ENCODE data around the gene IFITM5. TPM values are rescaled to one million over a fixed set of nuclear protein-coding genes. Genes with fewer than 3 reads are reported as not detected.
"Not testable (repeated sequence)": the region's sequence is repeated elsewhere in the genome, so short reads cannot be mapped to it uniquely, and the experiment has no call there.

Gene IFITM5
- total RNA-seq, 2 donors from 2014 or later = not detected

DNA sequence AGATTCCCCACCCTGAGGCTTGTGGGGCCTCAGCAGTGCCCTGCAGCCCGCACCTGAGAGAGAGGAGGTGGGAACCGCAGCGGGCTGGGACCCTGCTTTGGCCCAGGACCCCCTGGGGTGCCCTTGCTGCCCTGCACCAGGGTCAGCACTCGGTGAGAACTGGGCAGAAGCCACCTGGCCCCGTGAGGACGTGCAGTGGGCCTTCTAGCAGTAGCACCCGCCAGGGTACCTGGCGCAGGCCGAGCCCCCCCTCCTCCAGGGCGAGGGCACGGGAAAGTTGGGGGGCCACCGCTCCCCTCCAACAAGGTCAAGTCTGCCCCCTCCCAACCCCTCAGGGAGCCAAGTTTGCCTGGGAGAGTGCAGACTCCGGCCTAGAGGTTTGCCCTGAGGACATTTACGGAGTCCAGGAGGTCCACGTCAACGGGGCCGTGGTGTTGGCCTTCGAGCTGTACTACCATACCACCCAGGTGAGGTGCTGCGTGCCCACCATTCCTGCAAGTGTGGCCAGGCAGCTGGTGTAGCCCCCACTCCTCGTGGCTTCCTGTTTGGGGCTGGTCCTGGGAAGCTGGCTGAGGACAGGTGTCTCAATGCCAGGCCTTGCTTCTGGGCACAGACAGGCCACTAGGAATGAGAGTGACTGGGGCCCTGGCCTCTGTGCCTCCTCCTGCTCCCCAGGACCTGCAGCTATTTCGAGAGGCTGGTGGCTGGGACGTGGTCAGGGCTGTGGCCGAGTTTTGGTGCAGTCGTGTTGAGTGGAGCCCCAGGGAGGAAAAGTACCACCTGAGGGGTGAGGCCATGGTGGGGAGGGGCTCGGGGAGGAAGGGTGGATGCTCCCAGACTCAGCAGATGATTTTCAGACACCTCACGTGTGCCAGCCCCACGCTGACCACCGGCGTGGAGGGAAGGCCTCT, 6.9 kb downstream of the IFITM5 start:
- no peak overlapping the region for H3K4me3 Mint-ChIP-seq
- H3K27ac Mint-ChIP-seq = no peak overlapping the region

DNA sequence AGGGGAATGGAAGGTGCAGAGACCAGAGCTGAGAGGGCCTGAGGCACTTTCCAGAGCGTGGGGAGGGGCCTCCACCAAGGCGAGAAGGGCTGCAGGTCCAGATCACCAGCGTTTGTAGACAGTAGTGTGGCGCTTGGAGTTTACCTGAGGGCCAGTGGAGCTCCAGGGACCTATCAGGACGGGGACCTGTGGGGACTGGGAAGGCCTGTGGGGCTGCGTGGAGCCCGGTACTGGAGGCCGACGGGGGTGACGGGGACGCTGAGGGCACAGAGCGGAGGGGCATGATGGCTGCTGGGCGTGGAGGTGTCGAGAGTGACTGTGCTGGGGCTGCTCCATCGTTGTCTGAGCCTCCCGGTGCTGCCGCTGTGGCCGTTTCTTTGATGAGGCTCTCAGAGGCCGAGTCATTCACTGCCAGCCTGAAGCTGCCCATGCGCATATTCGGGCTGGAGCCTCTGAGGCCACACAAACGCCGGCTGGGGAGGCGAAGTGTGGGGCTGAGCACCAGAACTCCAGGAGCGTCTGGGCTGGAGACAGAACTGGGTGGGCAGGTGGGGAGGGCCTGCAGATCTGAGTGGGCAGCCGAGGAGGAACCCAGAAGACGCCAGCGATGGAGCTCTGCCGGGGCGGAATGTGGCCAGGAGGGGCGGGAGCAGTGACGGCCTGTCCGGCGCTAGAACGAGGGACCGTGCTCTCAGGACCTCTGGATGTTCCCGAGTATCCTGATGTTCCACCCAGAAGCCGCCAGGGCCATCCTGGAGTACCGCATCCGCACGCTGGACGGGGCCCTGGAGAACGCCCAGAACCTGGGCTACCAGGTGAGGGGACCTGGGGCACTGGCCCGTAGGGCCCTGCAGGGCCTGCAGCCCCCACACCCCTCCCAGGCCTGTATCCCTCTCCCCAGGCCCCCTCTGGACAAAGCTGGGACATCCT, 7.8 kb downstream of the IFITM5 start:
- ATAC-seq = no peak
- peak in 1 of 3 donors; percentile 3 for DNase-seq
- Mint-ChIP-seq H3K27ac (peak overlapping the region; percentile 60), H3K4me3 (peak overlapping the region; percentile 86), H3K36me3 (ENCODE audit: low read depth) (peaks cover 3% of the 10 kb centered on the region), H3K27me3 (no peaks in the 10 kb centered on the region), H3K4me1 (peaks cover 23% of the 10 kb centered on the region)
- H3K9me3 ChIP-seq (ENCODE audit: control insufficient read depth, low read length, poor library complexity, severe bottlenecking) = no peaks in the 10 kb centered on the region

More for the DNA sequence above, 6.9 kb downstream of the IFITM5 start:
- peaks cover 3% of the 10 kb centered on the region for H3K36me3 Mint-ChIP-seq (ENCODE audit: low read depth)
- no peaks in the 10 kb centered on the region for H3K9me3 ChIP-seq (ENCODE audit: control insufficient read depth, low read length, poor library complexity, severe bottlenecking)
- peak in 1 of 3 donors; percentile 3 for DNase-seq
- no peaks in the 10 kb centered on the region for H3K27me3 Mint-ChIP-seq
- ATAC-seq = no peak
- peaks cover 25% of the 10 kb centered on the region for H3K4me1 Mint-ChIP-seq

DNA sequence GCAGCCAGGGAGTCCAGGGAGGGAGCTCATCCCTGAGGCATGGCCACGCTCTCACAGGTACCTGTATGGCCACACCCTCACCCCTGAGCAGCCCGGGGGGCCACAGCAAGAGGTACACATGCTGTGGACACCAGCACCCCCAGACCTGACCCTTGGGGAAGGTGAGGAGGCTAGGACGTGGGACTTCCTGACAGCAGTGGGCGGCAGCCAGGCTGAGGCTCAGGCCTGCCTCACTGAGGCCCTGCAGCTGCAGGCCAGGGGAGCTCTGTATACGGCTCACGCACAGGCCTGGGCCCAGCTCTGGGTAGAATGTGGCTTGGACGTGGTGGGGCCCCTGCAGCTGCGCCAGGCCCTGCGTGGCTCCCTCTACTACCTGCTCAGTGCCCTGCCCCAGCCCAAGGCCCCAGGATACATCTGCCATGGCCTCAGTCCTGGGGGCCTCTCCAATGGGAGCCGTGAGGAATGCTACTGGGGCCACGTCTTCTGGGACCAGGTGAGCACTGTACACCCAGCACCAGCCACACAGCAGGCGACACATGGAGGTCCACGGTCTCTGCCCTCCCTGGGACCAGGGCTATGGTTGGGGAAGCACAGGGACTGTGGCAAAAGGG, 8.6 kb downstream of the IFITM5 start:
- Mint-ChIP-seq H3K4me1 (peaks cover 25% of the 10 kb centered on the region), H3K27me3 (no peaks in the 10 kb centered on the region), H3K36me3 (ENCODE audit: low read depth) (peaks cover 3% of the 10 kb centered on the region), H3K4me3 (peak overlapping the region; percentile 86), H3K27ac (peak overlapping the region; percentile 60)
- H3K9me3 ChIP-seq (ENCODE audit: control insufficient read depth, low read length, poor library complexity, severe bottlenecking) = no peaks in the 10 kb centered on the region
- ATAC-seq (no peak), DNase-seq (peak in 1 of 3 donors; percentile 4)

DNA sequence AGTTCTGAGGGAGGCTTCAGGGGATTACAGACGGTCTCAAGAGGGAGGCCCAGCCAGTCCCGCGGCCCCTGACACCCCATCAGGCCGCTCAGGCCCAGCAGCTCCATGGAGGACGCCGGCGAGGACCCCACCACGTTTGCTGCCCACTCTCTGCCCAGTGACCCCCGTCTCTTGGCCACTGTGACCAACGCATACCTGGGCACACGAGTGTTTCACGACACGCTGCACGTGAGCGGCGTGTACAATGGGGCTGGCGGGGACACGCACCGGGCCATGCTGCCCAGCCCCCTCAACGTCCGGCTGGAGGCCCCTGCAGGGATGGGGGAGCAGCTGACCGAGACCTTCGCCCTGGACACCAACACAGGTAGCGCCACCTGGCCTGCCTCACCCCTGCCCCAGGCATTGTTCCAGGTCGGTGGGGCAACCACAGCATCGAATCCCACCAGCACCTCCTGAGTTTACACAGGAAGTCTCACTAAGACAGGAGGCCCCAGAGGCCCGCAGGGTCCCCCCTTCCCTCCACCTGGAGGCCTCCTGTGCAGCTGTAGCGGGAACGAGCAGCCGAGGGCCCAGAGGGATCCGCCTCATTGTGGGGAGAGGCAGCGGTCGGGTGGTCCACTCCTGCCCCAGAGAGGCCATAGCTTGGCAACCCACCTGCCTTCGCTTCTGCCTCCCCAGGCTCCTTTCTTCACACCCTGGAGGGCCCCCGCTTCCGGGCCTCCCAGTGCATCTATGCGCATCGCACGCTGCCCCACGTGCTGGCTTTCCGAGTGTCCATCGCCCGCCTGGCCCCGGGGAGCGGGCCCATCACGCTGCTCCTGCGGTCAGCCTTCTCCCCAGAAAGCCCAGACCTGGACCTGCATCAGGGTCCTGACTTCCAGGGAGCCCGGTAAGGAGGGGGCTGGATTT, 9.4 kb downstream of the IFITM5 start:
- Mint-ChIP-seq H3K4me3 (peak overlapping the region; percentile 86), H3K4me1 (peaks cover 25% of the 10 kb centered on the region), H3K27me3 (no peaks in the 10 kb centered on the region), H3K27ac (peak overlapping the region; percentile 24), H3K36me3 (ENCODE audit: low read depth) (peaks cover 3% of the 10 kb centered on the region)
- H3K9me3 ChIP-seq (ENCODE audit: control insufficient read depth, low read length, poor library complexity, severe bottlenecking) = no peaks in the 10 kb centered on the region
- ATAC-seq (no peak), DNase-seq (peak in 1 of 3 donors; percentile 3)

DNA sequence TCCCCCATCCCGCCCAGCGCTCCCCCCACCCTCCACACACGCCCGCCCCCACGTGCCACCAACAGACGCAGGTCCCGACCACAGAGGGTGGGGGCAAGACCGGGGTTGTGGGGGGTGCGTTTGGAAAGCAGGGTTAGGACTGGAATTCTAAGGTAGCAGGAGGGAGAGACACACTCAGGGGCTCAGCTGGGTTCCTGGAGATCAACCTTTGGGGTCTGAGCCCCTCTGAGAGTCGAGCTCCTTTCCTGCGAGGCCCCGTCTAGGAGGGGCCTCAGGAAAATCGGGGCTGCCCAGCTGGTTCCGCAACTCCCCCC, 10.0 kb downstream of the IFITM5 start:
- H3K4me3 Mint-ChIP-seq = peak overlapping the region; percentile 86
- H3K4me1 Mint-ChIP-seq = peaks cover 25% of the 10 kb centered on the region
- DNase-seq = peak in 1 of 3 donors; percentile 22
- peaks cover 3% of the 10 kb centered on the region for H3K36me3 Mint-ChIP-seq (ENCODE audit: low read depth)
- no peaks in the 10 kb centered on the region for H3K9me3 ChIP-seq (ENCODE audit: control insufficient read depth, low read length, poor library complexity, severe bottlenecking)
- no peaks in the 10 kb centered on the region for H3K27me3 Mint-ChIP-seq
- no peak overlapping the region for H3K27ac Mint-ChIP-seq
- no peak for ATAC-seq

DNA sequence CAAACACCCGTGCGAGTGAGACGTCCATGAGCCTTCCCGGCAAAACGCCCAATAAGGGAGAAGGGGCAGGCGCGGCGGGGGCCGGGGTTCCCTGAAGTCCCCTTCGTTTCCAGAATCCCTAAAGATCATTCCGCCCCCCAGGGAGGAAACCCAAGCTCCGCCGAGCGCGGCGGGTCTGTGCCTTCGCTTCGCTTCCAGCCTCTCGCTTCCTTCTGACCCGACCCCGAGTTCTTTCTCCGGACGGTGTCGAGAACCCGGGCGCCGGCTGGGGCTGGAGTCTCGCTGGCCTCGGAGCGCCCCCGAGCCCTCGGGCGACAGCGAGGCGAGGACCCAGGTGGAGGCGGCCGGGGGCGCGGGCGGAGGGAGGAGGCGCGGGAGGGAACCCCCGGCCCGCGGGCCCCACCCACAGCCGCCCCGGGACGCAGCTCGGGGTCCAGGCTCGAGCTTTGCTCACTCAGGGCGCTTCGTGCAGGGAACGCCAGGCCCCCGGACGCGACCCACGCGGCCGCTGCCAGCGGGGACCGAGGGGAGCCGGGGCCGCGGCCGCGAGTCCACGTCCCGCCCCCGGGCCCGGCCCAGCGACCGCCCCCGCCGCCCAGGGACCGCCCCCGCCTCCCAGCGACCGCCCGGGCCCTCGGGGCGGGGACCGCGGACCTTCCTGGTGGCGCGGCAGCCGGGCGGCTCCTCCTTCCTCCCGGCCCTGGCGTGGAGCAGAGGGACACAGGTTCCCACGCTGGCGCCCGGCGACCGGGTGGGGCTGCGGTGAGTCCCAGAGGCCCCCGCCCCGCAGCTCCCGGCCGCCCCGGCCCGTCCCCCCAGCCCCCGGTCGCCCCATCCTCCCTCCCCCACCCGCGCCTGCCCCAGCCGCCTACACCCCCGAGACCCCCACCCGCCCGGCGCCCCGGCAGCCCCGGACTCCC, 10.6 kb downstream of the IFITM5 start, which contains the start of gene PGGHG:
PGGHG (plus strand) TSS at position 649 of the 920 bp plus-strand sequence. CDS start 691 bp downstream, outside the sequence.
- H3K4me1 Mint-ChIP-seq = peaks cover 25% of the 10 kb centered on the region

DNA sequence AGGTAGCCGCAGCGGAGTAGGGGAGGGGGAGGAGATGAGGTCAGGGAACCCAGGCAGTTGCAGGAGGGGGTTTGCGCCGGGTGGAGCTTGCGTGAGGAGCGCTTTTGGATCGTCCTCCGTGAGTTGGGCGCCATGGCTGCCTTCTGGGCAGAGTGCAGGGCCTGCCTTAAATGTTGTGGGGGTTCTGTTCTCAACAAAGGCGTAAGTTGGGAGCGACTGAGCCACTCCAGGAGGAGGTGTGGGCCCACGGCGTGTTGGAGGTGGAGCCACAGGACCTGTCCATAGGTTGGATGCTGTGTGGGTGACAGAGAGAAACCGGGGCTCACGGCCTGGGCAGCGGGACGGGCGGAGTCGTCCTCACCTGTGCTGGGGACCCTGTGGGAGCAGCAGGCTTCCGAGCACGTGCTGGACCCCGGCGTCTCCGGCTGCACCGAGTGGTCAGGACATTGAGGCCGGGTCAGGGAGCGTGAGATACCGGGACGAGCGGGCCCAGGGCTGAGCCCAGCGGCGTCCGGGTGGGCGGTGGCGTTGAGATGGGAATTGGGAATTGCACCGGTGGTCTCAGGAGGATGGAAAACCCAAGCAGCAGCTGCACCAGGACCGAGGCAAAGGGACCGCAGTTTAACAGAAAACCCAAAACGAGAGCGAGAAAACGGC, 11.4 kb downstream of the IFITM5 start:
- peaks cover 26% of the 10 kb centered on the region for H3K4me1 Mint-ChIP-seq
- peak overlapping the region; percentile 98 for H3K4me3 Mint-ChIP-seq
- H3K27me3 Mint-ChIP-seq = no peaks in the 10 kb centered on the region
- no peaks in the 10 kb centered on the region for H3K9me3 ChIP-seq (ENCODE audit: control insufficient read depth, low read length, poor library complexity, severe bottlenecking)
- peak overlapping the region; percentile 97 for H3K27ac Mint-ChIP-seq
- peak in 2 of 3 donors; percentile 5 to 45 for DNase-seq
- H3K36me3 Mint-ChIP-seq (ENCODE audit: low read depth) = peaks cover 3% of the 10 kb centered on the region
- ATAC-seq = peak; percentile 65

More for the DNA sequence above, 10.6 kb downstream of the IFITM5 start, which contains the start of gene PGGHG:
- H3K27ac Mint-ChIP-seq = peak within 1 kb of the TSS; percentile 97
- ATAC-seq = peak; percentile 39
- H3K4me3 Mint-ChIP-seq = peak within 1 kb of the TSS; percentile 98
- no peaks in the 10 kb centered on the region for H3K27me3 Mint-ChIP-seq
- peaks cover 3% of the 10 kb centered on the region for H3K36me3 Mint-ChIP-seq (ENCODE audit: low read depth)
- peak; percentile 31 to 67 (median 54) for DNase-seq
- H3K9me3 ChIP-seq (ENCODE audit: control insufficient read depth, low read length, poor library complexity, severe bottlenecking) = no peaks in the 10 kb centered on the region

DNA sequence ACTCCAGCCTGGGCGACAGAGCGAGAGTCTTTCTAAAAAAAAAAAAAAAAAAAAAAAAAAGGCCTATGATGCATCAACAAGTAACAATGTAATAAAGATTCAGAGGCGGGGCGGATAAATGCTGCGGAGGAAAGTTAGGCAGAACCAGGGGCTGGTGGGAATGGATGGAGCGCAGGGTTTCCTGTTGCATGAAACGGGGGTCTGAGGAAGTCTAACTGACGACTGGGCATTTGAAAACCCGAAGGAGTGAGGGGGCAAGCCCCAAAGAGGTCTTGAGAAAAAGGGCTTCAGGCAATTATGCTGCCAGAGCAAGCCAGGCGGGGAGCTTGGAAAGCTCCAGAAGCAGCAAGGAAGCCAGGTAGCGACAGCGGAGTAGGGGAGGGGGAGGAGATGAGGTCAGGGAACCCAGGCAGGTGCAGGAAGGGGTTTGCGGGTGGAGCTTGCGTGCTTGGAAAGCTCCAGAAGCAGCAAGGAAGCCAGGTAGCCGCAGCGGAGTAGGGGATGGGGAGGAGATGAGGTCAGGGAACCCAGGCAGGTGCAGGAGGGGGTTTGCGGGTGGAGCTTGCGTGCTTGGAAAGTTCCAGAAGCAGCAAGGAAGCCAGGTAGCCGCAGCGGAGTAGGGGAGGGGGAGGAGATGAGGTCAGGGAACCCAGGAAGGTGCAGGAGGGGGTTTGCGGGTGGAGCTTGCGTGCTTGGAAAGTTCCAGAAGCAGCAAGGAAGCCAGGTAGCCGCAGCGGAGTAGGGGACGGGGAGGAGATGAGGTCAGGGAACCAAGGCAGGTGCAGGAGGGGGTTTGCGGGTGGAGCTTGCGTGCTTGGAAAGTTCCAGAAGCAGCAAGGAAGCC, 12.1 kb downstream of the IFITM5 start:
- not testable (repeated sequence) for H3K36me3 Mint-ChIP-seq (ENCODE audit: low read depth); H3K9me3 ChIP-seq (ENCODE audit: control insufficient read depth, low read length, poor library complexity, severe bottlenecking); H3K27me3 Mint-ChIP-seq
- H3K27ac Mint-ChIP-seq = peak overlapping the region; percentile 97
- peak overlapping the region; percentile 98 for H3K4me3 Mint-ChIP-seq
- peaks cover 33% of the 10 kb centered on the region for H3K4me1 Mint-ChIP-seq
- peak in 2 of 3 donors; percentile 56 to 81 for DNase-seq
- peak; percentile 25 for ATAC-seq

DNA sequence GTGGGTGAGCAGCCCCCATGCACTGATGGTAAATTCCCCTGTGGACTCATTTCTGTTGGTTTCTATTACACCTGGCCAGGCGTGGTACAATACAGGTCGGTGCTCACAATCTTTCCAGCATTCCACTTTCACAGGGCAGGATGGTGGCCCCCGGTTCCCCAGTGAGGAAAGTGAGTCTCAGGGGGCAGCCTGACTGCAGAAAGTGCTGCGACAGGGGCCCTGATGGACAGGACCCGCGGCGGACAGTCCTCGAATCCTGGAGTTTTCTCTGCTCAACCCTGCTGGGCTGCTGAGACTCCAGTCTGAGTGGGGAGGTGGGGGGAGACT, 13.5 kb downstream of the IFITM5 start:
- no peak overlapping the region for H3K4me3 Mint-ChIP-seq
- peak overlapping the region; percentile 97 for H3K27ac Mint-ChIP-seq
- H3K4me1 Mint-ChIP-seq = peaks cover 40% of the 10 kb centered on the region
- no peaks in the 10 kb centered on the region for H3K9me3 ChIP-seq (ENCODE audit: control insufficient read depth, low read length, poor library complexity, severe bottlenecking)
- peaks cover 4% of the 10 kb centered on the region for H3K27me3 Mint-ChIP-seq
- ATAC-seq = no peak
- no peak for DNase-seq
- H3K36me3 Mint-ChIP-seq (ENCODE audit: low read depth) = peaks cover 8% of the 10 kb centered on the region

DNA sequence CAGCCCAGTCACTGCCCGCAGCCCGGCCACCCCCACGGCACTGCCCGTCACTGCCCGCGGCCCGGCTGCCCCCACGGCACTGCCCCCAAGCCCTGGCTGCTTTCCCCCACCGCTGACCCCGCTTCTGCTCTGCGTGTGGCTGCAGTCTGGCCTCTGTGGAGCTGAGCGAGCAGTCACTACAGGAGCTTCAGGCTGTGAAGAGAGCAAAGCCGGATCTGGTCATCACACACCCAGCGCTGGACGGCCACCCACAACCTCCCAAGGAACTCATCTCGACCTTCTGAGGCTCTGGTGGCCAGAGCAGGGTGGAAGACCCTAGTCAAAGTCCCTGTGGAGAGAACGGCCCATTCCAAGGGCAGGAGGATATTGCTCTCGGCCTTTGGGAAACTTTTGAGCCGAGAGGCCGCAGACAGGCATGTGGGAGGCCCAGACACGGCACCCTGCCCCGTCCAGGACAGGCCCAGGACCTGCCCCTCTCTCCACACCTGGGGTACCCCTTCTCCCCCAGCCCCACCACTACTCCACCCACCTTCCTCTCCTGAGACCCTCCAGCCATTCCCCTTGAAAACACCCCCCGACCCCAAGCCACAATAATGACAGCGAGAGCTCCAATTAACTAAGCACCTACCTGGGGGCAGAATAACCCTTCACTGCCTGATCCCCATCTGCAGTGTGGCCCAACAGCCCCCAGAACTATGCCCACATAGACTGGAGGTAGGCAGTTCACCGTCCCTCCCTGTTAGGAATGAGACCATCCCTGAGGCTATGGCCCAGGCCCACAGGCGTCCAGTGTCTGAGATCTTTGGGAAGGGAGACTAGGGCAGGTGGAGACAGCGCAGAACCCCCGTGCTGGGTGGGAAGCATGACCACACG, 14.1 kb downstream of the IFITM5 start:
- no peak overlapping the region for H3K27ac Mint-ChIP-seq
- H3K27me3 Mint-ChIP-seq = peaks cover 5% of the 10 kb centered on the region
- H3K36me3 Mint-ChIP-seq (ENCODE audit: low read depth) = peaks cover 8% of the 10 kb centered on the region
- H3K4me1 Mint-ChIP-seq = peaks cover 42% of the 10 kb centered on the region
- H3K9me3 ChIP-seq (ENCODE audit: control insufficient read depth, low read length, poor library complexity, severe bottlenecking) = no peaks in the 10 kb centered on the region
- ATAC-seq (no peak), DNase-seq (no peak)
- no peak overlapping the region for H3K4me3 Mint-ChIP-seq

All from T-helper 17 cell (primary cell).